GM21447 (cell line): ENCODE measurements around the gene SMKR1.
A peak's percentile ranks its signal among the peaks of the same experiment; 100 is the strongest.
"Not testable (repeated sequence)": the region's sequence is repeated elsewhere in the genome, so short reads cannot be mapped to it uniquely, and the experiment has no call there.

Source experiments
- ATAC-seq: cut with Tn5 transposase; IDR thresholded peaks from one replicate; pipeline ENCODE4 v1.9.1; 2021; ENCODE audit not compliant: unreplicated experiment

Gene SMKR1

GRCh38 chr7:129481376-129481775 lies 21.0 kb upstream of the SMKR1 start:
- not testable (repeated sequence) for ATAC-seq

DNA sequence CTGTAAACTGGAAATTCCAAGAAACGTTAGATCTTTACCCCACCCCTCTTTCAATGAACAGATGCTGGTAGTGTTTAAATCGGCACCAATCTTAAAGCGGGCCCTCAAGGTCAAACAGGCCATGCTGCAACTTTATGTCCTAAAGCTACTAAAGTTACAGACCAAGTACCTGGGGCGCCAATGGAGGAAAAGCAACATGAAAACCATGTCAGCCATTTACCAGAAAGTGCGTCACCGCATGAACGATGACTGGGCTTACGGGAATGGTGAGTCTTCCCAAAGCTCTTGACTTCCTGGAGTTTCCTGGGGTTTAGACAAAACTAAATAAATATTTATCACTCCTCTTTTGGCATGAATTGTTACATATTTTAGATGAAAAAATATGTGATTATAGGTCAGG lies 19.6 kb upstream of the SMKR1 start:
- ATAC-seq, result no peak

GRCh38 chr7:129489491-129489890 lies 12.8 kb upstream of the SMKR1 start:
- no peak for ATAC-seq

DNA sequence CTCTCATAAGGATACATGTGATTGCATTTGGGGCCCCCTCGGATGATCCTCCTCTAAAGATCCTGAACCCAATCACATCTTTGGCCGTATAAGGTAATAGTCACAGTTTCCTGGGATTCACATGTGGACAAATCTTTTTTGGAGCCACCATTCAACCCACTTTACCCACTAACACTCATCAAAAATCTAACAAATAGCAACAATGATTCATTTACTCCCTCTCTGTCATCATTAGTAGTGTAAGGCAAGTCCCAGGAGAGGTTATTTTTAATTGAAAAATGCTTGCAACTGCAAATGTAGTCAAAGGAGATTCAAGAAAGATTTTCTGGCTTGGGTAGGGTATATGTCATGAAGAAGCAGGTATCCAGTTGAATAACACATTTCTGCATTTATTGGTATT lies 9.9 kb upstream of the SMKR1 start:
- no peak for ATAC-seq

- no peak for ATAC-seq
These were observed 8.8 kb upstream of the SMKR1 start for GRCh38 chr7:129493555-129493954.

GRCh38 chr7:129494041-129494440 lies 8.3 kb upstream of the SMKR1 start:
- ATAC-seq, result peak; percentile 69

GRCh38 chr7:129495987-129496386 lies 6.3 kb upstream of the SMKR1 start:
- ATAC-seq, result no peak

- ATAC-seq, result no peak
These were observed 5.7 kb upstream of the SMKR1 start for GRCh38 chr7:129496653-129497052.

- ATAC-seq, result no peak
These were observed 5.2 kb upstream of the SMKR1 start for GRCh38 chr7:129497156-129497555.

DNA sequence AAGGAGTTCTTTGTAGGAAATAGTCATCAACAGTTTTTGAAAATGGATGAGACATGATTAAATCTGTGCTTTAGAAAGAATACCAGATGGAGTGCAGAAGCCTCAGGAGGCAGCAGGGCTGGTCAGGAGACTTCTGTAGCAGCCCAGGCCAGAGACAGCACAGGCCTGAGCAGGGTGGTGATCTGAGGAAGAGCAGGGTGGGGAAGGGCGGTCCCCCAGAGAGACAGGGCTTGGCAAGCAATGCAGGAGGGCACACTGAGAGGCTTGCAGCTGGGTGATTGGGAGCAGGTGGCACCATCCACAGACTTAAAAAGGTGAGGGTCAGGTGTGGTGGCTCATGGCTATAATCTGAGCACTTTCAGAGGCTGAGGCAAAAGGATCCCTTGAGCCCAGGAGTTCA lies 4.3 kb upstream of the SMKR1 start:
- no peak for ATAC-seq

- ATAC-seq, result no peak
These were observed 2.3 kb upstream of the SMKR1 start for GRCh38 chr7:129499999-129500398.

DNA sequence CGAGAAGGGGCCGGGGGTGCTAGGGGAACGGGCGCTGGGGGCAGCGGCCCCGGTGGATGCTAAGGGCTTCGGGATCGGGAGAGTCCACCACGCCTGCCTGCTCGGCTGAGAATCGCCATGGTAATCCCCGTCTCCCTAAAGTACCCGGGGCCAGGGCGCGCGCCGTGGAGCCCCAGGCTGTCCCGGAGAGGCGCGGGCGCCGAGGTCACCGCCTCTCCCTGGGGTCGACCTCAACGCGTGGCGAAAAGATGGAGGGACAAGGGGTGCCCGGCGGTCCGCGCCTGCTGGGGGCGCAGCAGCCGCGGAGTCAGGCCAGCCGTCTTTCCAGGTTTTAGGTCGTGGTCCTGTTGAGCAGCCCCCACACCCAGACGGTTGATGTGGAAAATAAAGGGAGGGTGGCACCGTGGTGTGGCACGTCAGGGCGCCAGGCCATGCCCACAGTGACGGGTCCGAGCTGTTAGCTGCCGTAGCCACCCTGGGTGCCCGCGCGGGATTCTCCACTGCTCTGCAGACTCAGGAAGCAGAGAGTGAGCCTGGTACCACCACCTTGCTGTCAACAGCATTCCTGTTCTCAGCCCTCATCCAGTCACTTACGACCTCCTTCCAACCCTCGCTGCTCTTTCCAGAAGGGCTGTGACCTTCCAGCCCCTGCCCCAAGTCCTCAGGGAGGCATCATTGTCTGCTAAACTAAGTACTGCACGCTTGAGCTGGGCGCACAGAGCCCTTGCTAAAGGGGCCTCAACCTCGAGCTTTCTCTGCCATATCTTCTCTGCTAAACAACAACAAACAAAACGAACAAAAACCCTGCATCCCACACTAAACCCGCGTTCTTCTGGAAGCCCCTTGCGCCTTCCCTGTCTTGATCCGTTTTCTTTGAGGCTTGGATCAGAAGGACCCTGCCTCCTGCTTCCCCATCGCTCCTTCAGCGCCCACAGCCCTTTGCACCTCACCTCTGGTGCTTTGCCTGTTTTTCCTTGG lies 666 bp downstream of the SMKR1 start:
- ATAC-seq, result no peak

DNA sequence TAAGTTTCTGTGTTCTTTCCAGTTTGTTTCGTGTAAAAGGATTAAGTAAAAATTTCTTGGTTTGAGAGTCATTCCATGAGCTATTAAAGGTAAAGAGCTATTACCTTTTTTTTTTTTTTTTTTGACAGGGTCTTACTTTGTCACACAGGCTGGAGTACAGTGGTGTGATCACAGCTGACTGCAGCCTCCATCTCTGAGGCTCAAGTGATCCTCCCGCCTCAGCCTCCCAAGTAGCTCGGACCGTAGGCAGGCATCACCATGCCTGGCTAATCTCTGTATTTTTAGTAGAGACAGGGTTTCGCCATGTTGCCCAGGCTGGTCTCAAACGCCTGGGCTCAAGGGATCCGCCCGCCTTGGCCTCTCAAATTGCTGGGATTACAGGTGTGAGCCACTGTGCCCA lies 1.4 kb downstream of the SMKR1 start:
- ATAC-seq, result no peak

- ATAC-seq, result no peak
These were observed 9.9 kb downstream of the SMKR1 start for GRCh38 chr7:129512192-129512591.

DNA sequence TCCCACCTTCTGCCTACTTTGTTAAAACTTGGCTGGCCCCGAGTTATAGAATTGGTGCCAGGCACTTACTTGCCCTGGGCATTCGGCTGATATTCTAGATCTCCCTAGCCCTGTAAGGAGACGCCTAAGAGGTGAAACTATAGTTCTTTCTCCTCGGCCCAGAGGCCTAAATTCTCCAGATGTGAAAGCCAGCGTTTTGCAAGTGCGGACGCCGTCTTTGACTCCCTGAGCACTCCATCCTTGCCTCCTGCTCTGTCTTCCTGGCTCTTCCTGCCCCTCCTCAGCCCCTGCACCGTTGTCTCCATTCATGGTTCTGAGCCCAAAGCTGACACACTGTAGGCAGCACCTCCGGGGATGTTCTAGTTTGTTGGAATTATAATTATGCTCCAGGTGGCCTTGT lies 11.2 kb downstream of the SMKR1 start:
- ATAC-seq, result no peak

DNA sequence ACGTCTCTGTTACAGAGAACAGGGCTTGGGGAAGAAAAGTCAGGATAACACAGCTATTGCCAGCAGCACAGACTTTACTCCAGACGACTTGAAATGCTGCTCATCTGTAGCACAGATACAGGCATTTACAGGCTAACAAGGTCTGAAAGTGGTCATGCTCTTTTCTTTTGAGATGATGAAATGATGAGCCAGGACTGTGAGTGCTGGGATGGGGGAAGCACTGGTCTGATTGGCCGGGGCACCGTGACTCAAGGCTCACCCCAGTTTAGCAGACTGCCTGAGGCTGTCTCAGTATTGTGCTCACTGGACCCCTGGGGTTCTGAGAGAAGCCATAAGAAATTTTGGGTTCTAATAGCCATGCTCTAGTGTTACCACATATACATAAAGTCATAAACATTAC lies 12.4 kb downstream of the SMKR1 start:
- ATAC-seq, result no peak

GRCh38 chr7:129515381-129515780 lies 13.1 kb downstream of the SMKR1 start:
- no peak for ATAC-seq

- ATAC-seq, result no peak
These were observed 15.6 kb downstream of the SMKR1 start for GRCh38 chr7:129517931-129518330.

DNA sequence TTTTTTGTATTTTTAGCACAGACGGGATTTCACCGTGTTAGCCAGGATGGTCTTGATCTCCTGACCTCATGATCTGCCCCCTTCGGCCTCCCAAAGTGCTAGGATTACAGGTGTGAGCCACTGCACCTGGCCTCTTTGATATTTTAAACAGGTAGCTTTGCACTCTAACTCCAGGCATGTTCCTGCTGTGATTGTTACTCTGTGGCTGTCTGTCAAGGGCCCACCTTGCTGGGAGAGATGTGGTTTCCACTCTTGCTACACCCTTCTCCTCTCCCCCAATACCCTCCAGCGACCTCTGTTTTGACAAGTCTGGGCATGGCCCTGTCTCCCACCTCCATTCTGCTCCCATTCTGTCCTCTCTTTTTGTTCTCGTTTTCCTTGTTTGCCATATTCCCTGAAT lies 17.1 kb downstream of the SMKR1 start:
- ATAC-seq, result no peak

DNA sequence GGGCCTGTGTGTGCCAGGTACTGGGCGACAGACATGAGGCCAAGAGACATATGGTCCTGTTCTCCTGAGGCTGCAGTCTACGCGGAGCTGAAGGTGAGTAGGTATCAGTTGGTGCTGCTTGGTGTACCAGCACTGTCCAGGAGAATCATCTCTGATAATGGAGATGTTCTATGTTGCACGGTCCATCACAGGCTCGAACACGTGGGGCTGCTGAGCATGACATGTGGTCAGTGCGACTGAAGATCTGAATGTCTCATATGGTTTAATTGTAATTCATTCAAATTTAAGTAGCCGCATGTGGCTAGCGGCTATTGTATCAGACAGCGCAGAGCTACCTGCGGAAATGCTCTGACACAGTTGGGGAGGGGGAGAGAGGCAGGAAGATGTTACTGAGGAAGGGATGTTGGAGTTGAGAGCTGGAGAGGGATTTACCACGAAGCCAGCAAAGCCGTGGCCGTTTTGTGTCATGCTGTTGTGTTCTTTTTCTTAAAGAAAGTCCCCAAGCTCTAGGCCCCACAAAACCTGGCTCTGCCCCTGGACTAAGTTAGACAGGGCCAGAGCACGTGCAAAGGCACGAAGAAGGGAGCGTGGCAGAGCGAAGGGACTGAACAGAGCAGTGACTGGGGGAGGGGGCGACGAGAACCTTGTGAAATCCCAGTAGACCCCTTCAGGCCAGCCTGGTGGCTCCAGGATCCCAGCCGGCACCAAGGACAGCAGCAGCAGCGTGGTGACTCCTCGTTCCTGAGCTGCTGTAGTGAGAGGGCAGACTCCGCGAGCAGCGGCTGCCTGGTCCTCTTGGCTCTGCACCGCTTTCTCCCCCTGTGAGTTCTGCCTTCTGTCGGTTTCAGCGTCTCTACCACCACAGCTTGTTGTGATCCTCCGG lies 20.0 kb downstream of the SMKR1 start:
- no peak for ATAC-seq

DNA sequence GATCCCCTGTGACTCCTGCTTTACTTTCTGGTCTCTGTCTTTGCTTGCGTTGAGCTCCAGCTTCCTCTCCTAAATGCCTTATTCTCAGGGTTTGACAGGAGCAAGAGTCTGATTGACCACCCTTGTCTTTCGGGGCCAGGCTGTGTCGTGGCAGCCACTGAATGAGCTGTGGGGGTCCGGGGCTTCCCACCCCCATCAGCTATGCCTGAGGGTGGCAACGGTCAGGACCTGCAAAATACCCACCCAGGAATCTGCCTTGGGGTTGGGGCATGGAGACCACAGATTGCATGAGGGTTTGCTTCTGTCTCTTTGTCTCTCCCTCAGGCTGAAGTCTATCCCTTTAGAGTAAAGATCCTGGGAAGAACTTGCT lies 20.6 kb downstream of the SMKR1 start:
- no peak for ATAC-seq

- no peak for ATAC-seq
These were observed 21.6 kb downstream of the SMKR1 start for GRCh38 chr7:129523924-129524323.
